ENCODE results near the gene IFIH1.

DNA sequence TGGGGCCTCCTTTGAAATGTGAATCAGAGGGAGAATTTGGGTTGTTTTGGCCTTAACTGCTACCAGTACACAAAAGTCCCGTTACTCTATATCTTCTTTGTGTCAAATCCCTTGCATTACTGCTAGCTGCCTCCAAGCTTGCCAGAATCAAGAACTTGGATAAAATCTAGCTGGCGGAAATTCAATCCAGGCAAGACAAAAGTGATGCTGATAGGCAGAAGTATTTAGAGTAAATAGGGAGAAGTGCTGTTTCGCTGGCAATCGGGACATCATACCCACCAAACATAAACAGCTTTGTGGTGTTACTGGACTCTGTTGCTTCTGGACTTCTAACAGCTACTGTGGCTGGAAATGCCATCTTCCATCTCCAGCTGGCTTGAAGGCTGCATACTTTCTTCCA lies 2.5 kb downstream of the IFIH1 start:
- TF ChIP-seq CTCF (IDR thresholded peaks at IDR 0.05; ENCODE audit: poor library complexity) (no peak), EZH2 (IDR thresholded peaks at IDR 0.05; ENCODE audit: borderline replicate concordance) (no peak)

Measured in hepatocyte (in vitro differentiated cells).